G401 (cell line): ENCODE data around the gene OSCP1. TPM values are rescaled to one million over a fixed set of nuclear protein-coding genes. Genes with fewer than 3 reads are reported as not detected.

Experiments
- total RNA-seq: library from RNA; depleted of rRNA; stranded (reverse); fragments of >200 nt; shearing (Covaris generic); gene quantifications from 2 replicates; pipeline ENCODE4 v1.2.3, GENCODE V29; 2014; rRNA removed

Gene OSCP1
- total RNA-seq, 1 experiment from 2014 or later, result 16.2 TPM

Other genes with a start within 250 kb of the OSCP1 start
- 83.5 and 115 TPM in 2 replicates for gene THRAP3, start 226.0 kb downstream of the OSCP1 start, total RNA-seq
- gene SH3D21, start 144.1 kb downstream of the OSCP1 start, total RNA-seq, result 1.9 and 4.1 TPM in 2 replicates
- 46.3 and 91.0 TPM in 2 replicates for gene EVA1B, start 126.8 kb downstream of the OSCP1 start, total RNA-seq
- 13.6 and 19.9 TPM in 2 replicates for gene STK40, start 64.5 kb downstream of the OSCP1 start, total RNA-seq
- 37.5 and 57.9 TPM in 2 replicates for gene LSM10, start 52.5 kb downstream of the OSCP1 start, total RNA-seq
- gene MRPS15, start 13.9 kb upstream of the OSCP1 start, total RNA-seq, result 120 and 145 TPM in 2 replicates
- gene CSF3R, start 32.5 kb upstream of the OSCP1 start, total RNA-seq, result not detected in 2 replicates